Pancreas (tissue), 10 donors: ENCODE data around the gene ZCCHC7. TPM values are rescaled to one million over a fixed set of nuclear protein-coding genes. Genes with fewer than 3 reads are reported as not detected.

ENCODE experiments used
- ATAC-seq, 4 donors: fragments of 200-7000 bp; cut with Tn5 transposase; one replicate each; pipeline versions ENCODE4 v1.8.0 to v1.9.1; 2020; ENCODE audit warnings: mild to moderate bottlenecking in 4 of 4, moderate library complexity in 4 of 4
- DNase-seq, 6 donors: peaks; one replicate each; pipeline ENCODE4 v3.0.0-alpha.2; 2020
- FAIRE-seq: peaks from 2 replicates; lab custom pipeline; 2012; peaks lifted over from hg19 to GRCh38; lab: Jason Lieb, UNC
- H3K27ac ChIP-seq, 4 donors: fragments of 200-600 bp; sonication (generic); 1 replicate in 3 of 4; 2 replicates in 1 of 4; pipeline versions ENCODE4 v1.5.0 to v1.8.0; 2020
- H3K27me3 ChIP-seq, 4 donors: fragments of 200-600 bp; one replicate each; pipeline ENCODE4 v1.8.0; 2021
- H3K36me3 ChIP-seq, 3 donors: fragments of 200-600 bp; sonication (generic) in 1 of 3; one replicate each; pipeline versions ENCODE4 v1.5.0 to v1.8.0; 2020 to 2021
- H3K4me1 ChIP-seq, 3 donors: fragments of 200-600 bp; one replicate each; pipeline ENCODE4 v1.8.0; 2021
- H3K4me3 ChIP-seq, 4 donors: fragments of 200-600 bp; sonication (generic) in 2 of 4; one replicate each; pipeline versions ENCODE4 v1.5.0 to v1.8.0; 2020 to 2021
- H3K9me3 ChIP-seq, 4 donors: fragments of 200-600 bp; one replicate each; pipeline ENCODE4 v1.8.0; 2021
- WGBS, 2 donors: extraction: QIAGEN DNeasy Blood & Tissue Kit; methylation state at CpG; one replicate each; pipeline ENCODE4 v1.1.7; 2013; 5-methylcytosine and 5-hydroxymethylcytosine counted together
- intact Hi-C, 3 donors: fragments of 100-400 bp; cut with DNase I; formaldehyde crosslinking; loops; one replicate each; pipeline versions ENCODE4 v1.11.1 to v1.14.2; 2022
- polyA plus RNA-seq, 2 donors: library from polyadenylated mRNA; stranded (reverse); fragments of 200-250 nt; gene quantifications; one replicate each; pipeline ENCODE4 v1.2.3, GENCODE V29; 2013
- total RNA-seq, 6 donors: library from RNA; stranded (reverse); fragmentation: NEBNext Ultra II Directional in 4 of 6; extraction: Animal tissue kit (Norgen Biotek cat#: 25700) in 4 of 6; gene quantifications; one replicate each; pipeline versions ENCODE4 v1.2.1 to v1.2.4, GENCODE V29; 2021 to 2023
- TF ChIP-seq, protein P1 (sequence below), 4 donors: fragments of 200-600 bp; sonication (generic) in 3 of 4; IDR thresholded peaks; one replicate each; pipeline versions ENCODE4 v1.5.0 to v1.8.0; 2021; ENCODE audit warnings: antibody characterized with exemption in 4 of 4
- donor health status: healthy with polysubstance abuse.
- donor health status: DM: no; HTN: no; CAD: no; lungs with moderate emphysema.
- donor health status: DM: no; HTN: no; CAD: no.
- donor health status: control.
- donor health status: control.
- donor health status: Bipolar disorder and iron deficiency.
- donor health status: DM: yes; HTN: yes; CAD: no.
- donor health status: DM: no; HTN: no; CAD: no.
- donor health status: DM: no; HTN: no; CAD: no.
- donor health status: DM: yes; HTN: yes; CAD: no.

ZCCHC7 gene
- total and polyA plus RNA-seq, 8 donors, result 8.1 to 17.4 (median 14.4) TPM

- DNase-seq (no peak), FAIRE-seq (peak; percentile 67)
- WGBS, 2 donors, result 52 to 54% methylated on average over 2 of the region's 2 CpGs
These were observed 32.0 kb downstream of the ZCCHC7 start for GRCh38 chr9:37152365-37152764.

DNA sequence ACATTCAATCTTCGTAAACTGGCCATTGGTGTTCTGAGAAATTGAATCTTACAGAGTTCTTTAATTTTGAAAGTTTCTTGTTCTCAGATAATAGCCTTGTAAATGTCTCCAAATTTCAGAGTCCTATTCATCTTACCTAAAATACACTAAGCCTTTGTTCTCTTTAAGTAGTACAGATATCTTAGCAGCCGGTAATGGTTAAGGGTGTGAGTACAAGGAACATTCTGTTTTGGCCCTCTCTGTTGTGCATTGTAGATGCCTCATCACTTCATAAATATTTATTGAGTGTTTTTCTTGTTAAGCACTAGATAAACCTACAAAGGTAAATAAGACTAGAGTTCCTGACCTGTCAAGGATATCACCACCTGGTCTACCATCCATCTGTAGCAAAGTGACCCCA lies 35.2 kb downstream of the ZCCHC7 start:
- WGBS, 2 donors, result 91 to 93% methylated on average over 2 of the region's 2 CpGs
- FAIRE-seq (no peak), ATAC-seq (no peak), DNase-seq (no peak)
- intact Hi-C loops, result no loop called here
- Histone ChIP-seq H3K4me1 (no peaks in the 10 kb centered on the region), H3K9me3 (no peaks in the 10 kb centered on the region), H3K27me3 (no peaks in the 10 kb centered on the region), H3K36me3 (no peaks in the 10 kb centered on the region), H3K27ac (no peak overlapping the region), H3K4me3 (no peak overlapping the region)
- TF ChIP-seq, protein P1, sequence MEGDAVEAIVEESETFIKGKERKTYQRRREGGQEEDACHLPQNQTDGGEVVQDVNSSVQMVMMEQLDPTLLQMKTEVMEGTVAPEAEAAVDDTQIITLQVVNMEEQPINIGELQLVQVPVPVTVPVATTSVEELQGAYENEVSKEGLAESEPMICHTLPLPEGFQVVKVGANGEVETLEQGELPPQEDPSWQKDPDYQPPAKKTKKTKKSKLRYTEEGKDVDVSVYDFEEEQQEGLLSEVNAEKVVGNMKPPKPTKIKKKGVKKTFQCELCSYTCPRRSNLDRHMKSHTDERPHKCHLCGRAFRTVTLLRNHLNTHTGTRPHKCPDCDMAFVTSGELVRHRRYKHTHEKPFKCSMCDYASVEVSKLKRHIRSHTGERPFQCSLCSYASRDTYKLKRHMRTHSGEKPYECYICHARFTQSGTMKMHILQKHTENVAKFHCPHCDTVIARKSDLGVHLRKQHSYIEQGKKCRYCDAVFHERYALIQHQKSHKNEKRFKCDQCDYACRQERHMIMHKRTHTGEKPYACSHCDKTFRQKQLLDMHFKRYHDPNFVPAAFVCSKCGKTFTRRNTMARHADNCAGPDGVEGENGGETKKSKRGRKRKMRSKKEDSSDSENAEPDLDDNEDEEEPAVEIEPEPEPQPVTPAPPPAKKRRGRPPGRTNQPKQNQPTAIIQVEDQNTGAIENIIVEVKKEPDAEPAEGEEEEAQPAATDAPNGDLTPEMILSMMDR (IDR thresholded peaks at IDR 0.05), result no peak

More at GRCh38 chr9:37152365-37152764, 32.0 kb downstream of the ZCCHC7 start:
- no peaks in the 10 kb centered on the region for H3K27me3 ChIP-seq
- H3K4me1 ChIP-seq, result no peaks in the 10 kb centered on the region
- TF ChIP-seq, protein P1 (IDR thresholded peaks at IDR 0.05), result no peak
- no peak overlapping the region for H3K4me3 ChIP-seq
- no peak overlapping the region for H3K27ac ChIP-seq
- no peak for ATAC-seq
- no peaks in the 10 kb centered on the region for H3K36me3 ChIP-seq
- H3K9me3 ChIP-seq, result no peaks in the 10 kb centered on the region
- intact Hi-C loops, result no loop called here

- no peaks in the 10 kb centered on the region for H3K9me3 ChIP-seq
- DNase-seq (no peak), FAIRE-seq (no peak), ATAC-seq (no peak)
- H3K27ac ChIP-seq, result no peak overlapping the region
- H3K4me1 ChIP-seq, result no peaks in the 10 kb centered on the region
- WGBS, 2 donors, result 93% methylated on average over 6 of the region's 6 CpGs
- no peaks in the 10 kb centered on the region for H3K27me3 ChIP-seq
- H3K36me3 ChIP-seq, result no peaks in the 10 kb centered on the region
- intact Hi-C loops, result no loop called here
- TF ChIP-seq, protein P1 (IDR thresholded peaks at IDR 0.05), result no peak
- H3K4me3 ChIP-seq, result no peak overlapping the region
These were observed 35.8 kb downstream of the ZCCHC7 start for GRCh38 chr9:37156205-37156604.

GRCh38 chr9:37156781-37157356 lies 36.5 kb downstream of the ZCCHC7 start:
- Histone ChIP-seq H3K9me3 (no peaks in the 10 kb centered on the region), H3K27me3 (no peaks in the 10 kb centered on the region), H3K27ac (no peak overlapping the region), H3K4me3 (no peak overlapping the region), H3K4me1 (no peaks in the 10 kb centered on the region), H3K36me3 (no peaks in the 10 kb centered on the region)
- DNase-seq, result no peak
- TF ChIP-seq, protein P1 (IDR thresholded peaks at IDR 0.05), result no peak
- no peak for ATAC-seq
- WGBS, 2 donors, result 87 to 93% methylated on average over 4 of the region's 4 CpGs
- no peak for FAIRE-seq
- intact Hi-C loops, result no loop called here

- Histone ChIP-seq H3K27ac (no peak overlapping the region), H3K27me3 (no peaks in the 10 kb centered on the region), H3K4me3 (no peak overlapping the region), H3K36me3 (no peaks in the 10 kb centered on the region), H3K4me1 (no peaks in the 10 kb centered on the region), H3K9me3 (no peaks in the 10 kb centered on the region)
- FAIRE-seq (no peak), DNase-seq (no peak), ATAC-seq (no peak)
- TF ChIP-seq, protein P1 (IDR thresholded peaks at IDR 0.05), result no peak
- 89 to 94% methylated on average over 4 of the region's 4 CpGs for WGBS, 2 donors
- intact Hi-C loops, result no loop called here
These were observed 37.5 kb downstream of the ZCCHC7 start for GRCh38 chr9:37157726-37158377.
